Activated naive CD8-positive, alpha-beta T cell treated with anti-CD3 and anti-CD28 coated beads, Interleukin-2, amount 10 ng/mL, durations not matched to agents 7 days and 5 days (primary cell): Measurements from ENCODE around the gene CTIF. TPM values are rescaled to one million over a fixed set of nuclear protein-coding genes. Genes with fewer than 3 reads are reported as not detected.

Experiments
- ATAC-seq: fragments of 150-1000 bp; cut with Tn5 transposase; one replicate; pipeline ENCODE4 v1.10.0; 2021; ENCODE audit warnings: low read depth, moderate library complexity
- POLR2A ChIA-PET: fragments of 350-600 bp; sonication (Branson Sonifier 250); formaldehyde crosslinking; loops from one replicate; lab custom pipeline; 2021; ENCODE audit warnings: antibody characterized with exemption; lab: Charles Lee
- DNase-seq: peaks from one replicate; pipeline ENCODE4 v3.0.0; 2021
- H3K27ac Mint-ChIP-seq: one replicate; pipeline ENCODE4 v1.8.0; 2022; ENCODE audit warnings: mild to moderate bottlenecking, mixed read lengths
- H3K27me3 Mint-ChIP-seq: one replicate; pipeline ENCODE4 v1.8.0; 2022; ENCODE audit warnings: mild to moderate bottlenecking, moderate library complexity, mixed read lengths
- H3K36me3 Mint-ChIP-seq: one replicate; pipeline ENCODE4 v1.8.0; 2021; ENCODE audit warnings: mild to moderate bottlenecking, mixed read lengths
- H3K4me1 Mint-ChIP-seq: one replicate; pipeline ENCODE4 v1.8.0; 2021; ENCODE audit warnings: mixed read lengths
- H3K4me3 Mint-ChIP-seq: one replicate; pipeline ENCODE4 v1.8.0; 2022; ENCODE audit warnings: mild to moderate bottlenecking, moderate library complexity, mixed read lengths
- H3K9me3 Mint-ChIP-seq: one replicate; pipeline ENCODE4 v1.8.0; 2021; ENCODE audit warnings: mixed read lengths
- total RNA-seq, 2 experiments: library from RNA; stranded (reverse); gene quantifications; one replicate each; pipeline ENCODE4 v1.2.3, GENCODE V29; 2021

CTIF gene
- total RNA-seq, 2 experiments from 2014 or later: 2.4 to 3.0 TPM

- H3K27me3 Mint-ChIP-seq: peaks cover 2% of the 10 kb centered on the region
- H3K27ac Mint-ChIP-seq: no peak overlapping the region
- H3K9me3 Mint-ChIP-seq: no peaks in the 10 kb centered on the region
- no peak overlapping the region for H3K4me3 Mint-ChIP-seq
- peaks cover 5% of the 10 kb centered on the region for H3K4me1 Mint-ChIP-seq
- no peaks in the 10 kb centered on the region for H3K36me3 Mint-ChIP-seq
- ATAC-seq (no peak), DNase-seq (no peak)
- POLR2A ChIA-PET: no interaction called here
Observed at GRCh38 chr18:48623468-48624235, 84.8 kb downstream of the CTIF start.

GRCh38 chr18:48624856-48625255, 86.0 kb downstream of the CTIF start:
- H3K4me1 Mint-ChIP-seq: peaks cover 5% of the 10 kb centered on the region
- ATAC-seq (no peak), DNase-seq (no peak)
- no peak overlapping the region for H3K27ac Mint-ChIP-seq
- POLR2A ChIA-PET: no interaction called here
- H3K4me3 Mint-ChIP-seq: no peak overlapping the region
- no peaks in the 10 kb centered on the region for H3K36me3 Mint-ChIP-seq
- peaks cover 2% of the 10 kb centered on the region for H3K27me3 Mint-ChIP-seq
- H3K9me3 Mint-ChIP-seq: no peaks in the 10 kb centered on the region

- ATAC-seq (no peak), DNase-seq (no peak)
- POLR2A ChIA-PET: no interaction called here
- Mint-ChIP-seq H3K36me3 (no peaks in the 10 kb centered on the region), H3K9me3 (no peaks in the 10 kb centered on the region), H3K4me1 (peaks cover 2% of the 10 kb centered on the region), H3K27ac (no peak overlapping the region), H3K27me3 (no peaks in the 10 kb centered on the region), H3K4me3 (no peak overlapping the region)
Observed at GRCh38 chr18:48627216-48627615, 88.4 kb downstream of the CTIF start.

- ATAC-seq: no peak
- no peak for DNase-seq
- POLR2A ChIA-PET: no interaction called here
Observed at GRCh38 chr18:48629730-48630324, 91.0 kb downstream of the CTIF start.

GRCh38 chr18:48631851-48632250, 93.0 kb downstream of the CTIF start:
- ATAC-seq (no peak), DNase-seq (no peak)
- no peaks in the 10 kb centered on the region for H3K9me3 Mint-ChIP-seq
- H3K36me3 Mint-ChIP-seq: no peaks in the 10 kb centered on the region
- H3K4me1 Mint-ChIP-seq: peaks cover 2% of the 10 kb centered on the region
- POLR2A ChIA-PET: no interaction called here
- H3K27ac Mint-ChIP-seq: no peak overlapping the region
- H3K4me3 Mint-ChIP-seq: no peak overlapping the region
- H3K27me3 Mint-ChIP-seq: no peaks in the 10 kb centered on the region

More at GRCh38 chr18:48629730-48630324, 91.0 kb downstream of the CTIF start:
- Mint-ChIP-seq H3K4me1 (peaks cover 2% of the 10 kb centered on the region), H3K27ac (no peak overlapping the region), H3K36me3 (no peaks in the 10 kb centered on the region), H3K27me3 (no peaks in the 10 kb centered on the region), H3K9me3 (no peaks in the 10 kb centered on the region), H3K4me3 (no peak overlapping the region)

GRCh38 chr18:48632676-48633257, 93.9 kb downstream of the CTIF start:
- POLR2A ChIA-PET: no interaction called here
- Mint-ChIP-seq H3K4me3 (no peak overlapping the region), H3K4me1 (no peaks in the 10 kb centered on the region), H3K27ac (no peak overlapping the region), H3K27me3 (no peaks in the 10 kb centered on the region), H3K9me3 (no peaks in the 10 kb centered on the region), H3K36me3 (no peaks in the 10 kb centered on the region)
- no peak for ATAC-seq
- DNase-seq: no peak

- Mint-ChIP-seq H3K4me3 (no peak overlapping the region), H3K36me3 (no peaks in the 10 kb centered on the region), H3K4me1 (no peaks in the 10 kb centered on the region), H3K27me3 (no peaks in the 10 kb centered on the region), H3K9me3 (no peaks in the 10 kb centered on the region), H3K27ac (no peak overlapping the region)
- DNase-seq (no peak), ATAC-seq (no peak)
- POLR2A ChIA-PET: no interaction called here
Observed at GRCh38 chr18:48634491-48634890, 95.7 kb downstream of the CTIF start.

- Mint-ChIP-seq H3K36me3 (no peaks in the 10 kb centered on the region), H3K9me3 (no peaks in the 10 kb centered on the region), H3K27me3 (no peaks in the 10 kb centered on the region), H3K27ac (no peak overlapping the region), H3K4me3 (no peak overlapping the region), H3K4me1 (no peaks in the 10 kb centered on the region)
- POLR2A ChIA-PET: no interaction called here
- DNase-seq (no peak), ATAC-seq (no peak)
Observed at GRCh38 chr18:48634975-48635374, 96.1 kb downstream of the CTIF start.

GRCh38 chr18:48635806-48636205, 97.0 kb downstream of the CTIF start:
- POLR2A ChIA-PET: no interaction called here
- Mint-ChIP-seq H3K4me1 (no peaks in the 10 kb centered on the region), H3K4me3 (no peak overlapping the region), H3K9me3 (no peaks in the 10 kb centered on the region), H3K27ac (no peak overlapping the region), H3K27me3 (no peaks in the 10 kb centered on the region), H3K36me3 (no peaks in the 10 kb centered on the region)
- DNase-seq (no peak), ATAC-seq (no peak)

- no peaks in the 10 kb centered on the region for H3K36me3 Mint-ChIP-seq
- DNase-seq (no peak), ATAC-seq (no peak)
- H3K4me1 Mint-ChIP-seq: no peaks in the 10 kb centered on the region
- no peak overlapping the region for H3K27ac Mint-ChIP-seq
- H3K4me3 Mint-ChIP-seq: no peak overlapping the region
- no peaks in the 10 kb centered on the region for H3K9me3 Mint-ChIP-seq
- POLR2A ChIA-PET: no interaction called here
- H3K27me3 Mint-ChIP-seq: no peaks in the 10 kb centered on the region
Observed at GRCh38 chr18:48636436-48636835, 97.6 kb downstream of the CTIF start.

GRCh38 chr18:48637081-48637990, 98.5 kb downstream of the CTIF start:
- Mint-ChIP-seq H3K36me3 (no peaks in the 10 kb centered on the region), H3K27ac (no peak overlapping the region), H3K27me3 (no peaks in the 10 kb centered on the region), H3K9me3 (peaks cover 2% of the 10 kb centered on the region), H3K4me1 (no peaks in the 10 kb centered on the region), H3K4me3 (no peak overlapping the region)
- DNase-seq (no peak), ATAC-seq (no peak)
- POLR2A ChIA-PET: no interaction called here

- Mint-ChIP-seq H3K27me3 (no peaks in the 10 kb centered on the region), H3K27ac (no peak overlapping the region), H3K9me3 (peaks cover 4% of the 10 kb centered on the region)
Observed at GRCh38 chr18:48638451-48638850, 99.6 kb downstream of the CTIF start.

More at GRCh38 chr18:48638451-48638850, 99.6 kb downstream of the CTIF start:
- no peaks in the 10 kb centered on the region for H3K36me3 Mint-ChIP-seq
- H3K4me3 Mint-ChIP-seq: no peak overlapping the region
- DNase-seq: no peak
- ATAC-seq: no peak
- POLR2A ChIA-PET: no interaction called here
- H3K4me1 Mint-ChIP-seq: no peaks in the 10 kb centered on the region
